Cardiac muscle cell (in vitro differentiated cells and primary cell): ENCODE results near the gene GSE1. TPM values are rescaled to one million over a fixed set of nuclear protein-coding genes. Genes with fewer than 3 reads are reported as not detected.
A peak's percentile ranks its signal among the peaks of the same experiment; 100 is the strongest.

Source experiments
- DNase-seq, 2 donors: peaks; one replicate each; pipeline versions ENCODE4 v3.0.0 to v3.0.0-alpha.2; 2010 to 2017; ENCODE audit warnings: low read depth in 1 of 2, low spot score in 1 of 2
- H3K27ac ChIP-seq: fragments of 200-600 bp; sonication (generic); 2 replicates; pipeline ENCODE4 v1.5.1; 2016
- H3K27me3 ChIP-seq: fragments of 200-600 bp; sonication (generic); 2 replicates; pipeline ENCODE4 v1.6.0; 2016; ENCODE audit warnings: control low read depth
- H3K36me3 ChIP-seq: fragments of 200-600 bp; sonication (generic); 2 replicates; pipeline ENCODE4 v1.5.1; 2016; ENCODE audit warnings: control low read depth
- H3K4me1 ChIP-seq: fragments of 200-600 bp; sonication (generic); 2 replicates; pipeline ENCODE4 v1.8.1; 2017; ENCODE audit warnings: low read depth, mild to moderate bottlenecking, mixed run types
- H3K4me3 ChIP-seq: fragments of 200-600 bp; sonication (generic); 2 replicates; pipeline ENCODE4 v1.5.1; 2016; ENCODE audit warnings: mild to moderate bottlenecking
- H3K9me3 ChIP-seq: fragments of 200-600 bp; sonication (generic); 2 replicates; pipeline ENCODE4 v1.5.1; 2017; ENCODE audit warnings: low read depth, mild to moderate bottlenecking, control low read depth
- CTCF ChIP-seq: IDR thresholded peaks from 2 replicates; pipeline ENCODE4 v1.5.1; 2012; ENCODE audit warnings: low read depth, mild to moderate bottlenecking, low read length
- polyA plus RNA-seq: library from polyadenylated mRNA; unstranded; fragments of >200 nt; fragmentation: Nextera tagmentation; extraction: Ambion mirVana; gene quantifications from 2 replicates; pipeline ENCODE4 v1.2.1, GENCODE V29; 2016
- total RNA-seq: library from RNA; depleted of rRNA; stranded (reverse); fragments of >200 nt; gene quantifications from 2 replicates; pipeline ENCODE4 v1.2.3, GENCODE V29; 2016

GSE1 gene
- total and polyA plus RNA-seq, 2 experiments from 2014 or later, result 48.8 to 174 TPM

GRCh38 chr16:85711982-85712587 lies 99.0 kb downstream of the GSE1 start:
- H3K9me3 ChIP-seq, result no peaks in the 10 kb centered on the region
- DNase-seq, result no peak
- H3K36me3 ChIP-seq, result no peaks in the 10 kb centered on the region
- no peak for TF ChIP-seq CTCF
- H3K4me3 ChIP-seq, result no peak overlapping the region
- H3K4me1 ChIP-seq, result peaks cover 3% of the 10 kb centered on the region
- peaks cover 21% of the 10 kb centered on the region for H3K27me3 ChIP-seq
- H3K27ac ChIP-seq, result no peak overlapping the region

GRCh38 chr16:85712801-85713200 lies 99.7 kb downstream of the GSE1 start:
- peaks cover 3% of the 10 kb centered on the region for H3K4me1 ChIP-seq
- DNase-seq, result no peak
- TF ChIP-seq CTCF, result no peak
- H3K4me3 ChIP-seq, result no peak overlapping the region
- no peaks in the 10 kb centered on the region for H3K36me3 ChIP-seq
- H3K27me3 ChIP-seq, result peaks cover 26% of the 10 kb centered on the region
- H3K27ac ChIP-seq, result no peak overlapping the region
- no peaks in the 10 kb centered on the region for H3K9me3 ChIP-seq

- Histone ChIP-seq H3K27me3 (peaks cover 26% of the 10 kb centered on the region), H3K27ac (no peak overlapping the region), H3K36me3 (no peaks in the 10 kb centered on the region), H3K4me3 (no peak overlapping the region), H3K4me1 (peaks cover 3% of the 10 kb centered on the region), H3K9me3 (no peaks in the 10 kb centered on the region)
- no peak for TF ChIP-seq CTCF
- DNase-seq, result peak; percentile 18 to 53
These were observed 102.3 kb downstream of the GSE1 start for GRCh38 chr16:85715169-85716021.

GRCh38 chr16:85716022-85716679 lies 103.0 kb downstream of the GSE1 start:
- no peak overlapping the region for H3K27ac ChIP-seq
- peaks cover 3% of the 10 kb centered on the region for H3K4me1 ChIP-seq
- no peaks in the 10 kb centered on the region for H3K9me3 ChIP-seq
- TF ChIP-seq CTCF, result no peak
- H3K4me3 ChIP-seq, result no peak overlapping the region
- H3K36me3 ChIP-seq, result no peaks in the 10 kb centered on the region
- DNase-seq, result no peak
- peaks cover 26% of the 10 kb centered on the region for H3K27me3 ChIP-seq

- no peak overlapping the region for H3K27ac ChIP-seq
- DNase-seq, result no peak
- H3K9me3 ChIP-seq, result no peaks in the 10 kb centered on the region
- no peak overlapping the region for H3K4me3 ChIP-seq
- H3K4me1 ChIP-seq, result peaks cover 3% of the 10 kb centered on the region
- no peak for TF ChIP-seq CTCF
- peaks cover 26% of the 10 kb centered on the region for H3K27me3 ChIP-seq
- H3K36me3 ChIP-seq, result no peaks in the 10 kb centered on the region
These were observed 103.5 kb downstream of the GSE1 start for GRCh38 chr16:85716680-85717038.
